ENCODE data around the gene OSBPL3. TPM values are rescaled to one million over a fixed set of nuclear protein-coding genes. Genes with fewer than 3 reads are reported as not detected.
"Not testable (repeated sequence)": the region's sequence is repeated elsewhere in the genome, so short reads cannot be mapped to it uniquely, and the experiment has no call there.

OSBPL3 gene
- total RNA-seq, 1 experiment from 2014 or later: 9.2 TPM

DNA sequence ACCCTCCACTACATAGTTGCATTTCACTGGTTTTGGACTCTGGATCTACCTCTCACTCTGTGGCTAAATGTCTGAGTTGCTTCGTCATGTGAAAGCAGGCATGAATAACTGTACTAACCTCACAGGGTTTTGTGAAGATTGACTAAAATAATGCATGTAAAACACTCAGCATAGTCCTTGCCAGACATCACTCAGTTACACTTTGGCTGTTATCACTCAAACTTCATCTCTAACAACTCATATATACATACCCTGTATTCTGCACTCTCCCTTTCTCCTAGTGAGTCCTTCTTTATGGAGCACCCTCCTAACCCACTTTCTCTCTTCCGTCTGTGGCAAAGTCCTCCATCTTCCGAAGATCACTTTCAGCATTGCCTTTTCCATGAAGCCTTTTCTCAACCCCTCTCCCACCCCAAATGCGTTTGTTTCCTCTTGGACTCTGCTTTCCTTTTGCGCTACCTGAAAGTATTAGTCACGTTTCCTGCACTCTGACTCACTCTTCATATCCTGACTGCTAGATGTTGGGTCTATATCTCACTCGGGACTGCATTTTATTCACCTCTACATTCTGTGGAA is 72.6 kb downstream of the OSBPL3 start:
- intact Hi-C loops (cut with micrococcal nuclease; ENCODE audit: unreplicated experiment) (no loop called here), in situ Hi-C loops (cut with HindIII; ENCODE audit: low pct_unique_long_range_greater_than_20kb, low sequenced_read_pairs) (no loop called here)
- peak; percentile 83 for ATAC-seq
- H3K27ac ChIP-seq (ENCODE audit: low read length): no peak overlapping the region
- H3K4me3 ChIP-seq (ENCODE audit: low read depth in 2 of 2, low read length in 2 of 2): peak overlapping the region in 1 of 2 experiments; percentile 3; a peak in 1 of 4 replicates
- H3K36me3 ChIP-seq (ENCODE audit: control insufficient read depth, insufficient read depth, low read length): no peaks in the 10 kb centered on the region
- H3K9me3 ChIP-seq (ENCODE audit: control insufficient read depth, insufficient read depth, low read depth, low read length): no peaks in the 10 kb centered on the region
- BruUV-seq (replicated peaks): no TSS peak
- POLR2A ChIA-PET: no interaction called here
- H3K4me1 ChIP-seq (ENCODE audit: control insufficient read depth, insufficient read depth, low read length): peaks cover 8% of the 10 kb centered on the region; the same call in 1 of the 2 replicates
- TF ChIP-seq, protein P1, sequence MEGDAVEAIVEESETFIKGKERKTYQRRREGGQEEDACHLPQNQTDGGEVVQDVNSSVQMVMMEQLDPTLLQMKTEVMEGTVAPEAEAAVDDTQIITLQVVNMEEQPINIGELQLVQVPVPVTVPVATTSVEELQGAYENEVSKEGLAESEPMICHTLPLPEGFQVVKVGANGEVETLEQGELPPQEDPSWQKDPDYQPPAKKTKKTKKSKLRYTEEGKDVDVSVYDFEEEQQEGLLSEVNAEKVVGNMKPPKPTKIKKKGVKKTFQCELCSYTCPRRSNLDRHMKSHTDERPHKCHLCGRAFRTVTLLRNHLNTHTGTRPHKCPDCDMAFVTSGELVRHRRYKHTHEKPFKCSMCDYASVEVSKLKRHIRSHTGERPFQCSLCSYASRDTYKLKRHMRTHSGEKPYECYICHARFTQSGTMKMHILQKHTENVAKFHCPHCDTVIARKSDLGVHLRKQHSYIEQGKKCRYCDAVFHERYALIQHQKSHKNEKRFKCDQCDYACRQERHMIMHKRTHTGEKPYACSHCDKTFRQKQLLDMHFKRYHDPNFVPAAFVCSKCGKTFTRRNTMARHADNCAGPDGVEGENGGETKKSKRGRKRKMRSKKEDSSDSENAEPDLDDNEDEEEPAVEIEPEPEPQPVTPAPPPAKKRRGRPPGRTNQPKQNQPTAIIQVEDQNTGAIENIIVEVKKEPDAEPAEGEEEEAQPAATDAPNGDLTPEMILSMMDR (IDR thresholded peaks at IDR 0.05): no peak
- TF ChIP-seq SIN3A (IDR thresholded peaks at IDR 0.05; ENCODE audit: borderline replicate concordance, insufficient read depth, low read depth, low read length): no peak
- CTCF ChIA-PET: no interaction called here
- no peaks in the 10 kb centered on the region for H3K27me3 ChIP-seq (ENCODE audit: control insufficient read depth, insufficient read depth, low read length)
- DNase-seq (ENCODE audit: low read depth, low spot score): peak; percentile 63

DNA sequence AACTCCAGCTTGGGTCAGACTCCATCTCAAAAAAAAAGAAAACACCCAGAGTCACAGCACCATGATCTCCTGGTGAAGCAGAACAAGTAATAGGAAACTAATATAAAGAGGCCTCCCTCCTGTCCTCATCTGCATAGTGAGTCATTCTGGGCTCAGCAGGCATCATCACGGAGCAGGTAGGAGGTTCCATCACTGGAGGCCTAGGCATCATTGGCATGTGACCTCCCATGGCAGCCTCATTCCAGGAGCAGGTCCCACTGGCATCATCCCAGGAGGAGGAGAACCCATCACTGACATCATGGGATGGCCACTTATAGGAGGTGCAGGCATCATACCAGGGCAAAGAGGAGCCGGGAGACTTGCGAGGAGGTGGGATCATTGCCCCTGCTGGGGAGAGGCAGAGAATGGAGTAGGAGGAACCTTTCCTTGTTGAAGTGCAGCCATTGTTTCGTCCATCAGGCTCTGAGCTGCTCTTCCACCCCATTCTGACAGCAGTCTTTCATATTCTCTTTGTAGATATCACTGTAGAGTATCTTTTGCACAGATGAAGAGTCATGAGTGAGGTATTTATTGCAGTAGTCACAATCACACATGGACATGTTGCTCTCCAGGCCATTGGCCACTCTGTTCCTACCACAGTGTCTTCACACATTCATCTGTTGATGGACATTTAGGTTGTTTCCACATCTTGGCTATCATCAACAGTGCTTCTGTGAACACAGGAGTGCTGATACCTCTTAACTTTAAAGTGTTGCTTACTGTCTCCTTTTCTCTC is 73.8 kb downstream of the OSBPL3 start:
- H3K27ac ChIP-seq (ENCODE audit: low read length): no peak overlapping the region
- DNase-seq (ENCODE audit: low read depth, low spot score) (no peak), ATAC-seq (no peak)
- no peak for TF ChIP-seq SIN3A (IDR thresholded peaks at IDR 0.05; ENCODE audit: borderline replicate concordance, insufficient read depth, low read depth, low read length)
- TF ChIP-seq, protein P2, sequence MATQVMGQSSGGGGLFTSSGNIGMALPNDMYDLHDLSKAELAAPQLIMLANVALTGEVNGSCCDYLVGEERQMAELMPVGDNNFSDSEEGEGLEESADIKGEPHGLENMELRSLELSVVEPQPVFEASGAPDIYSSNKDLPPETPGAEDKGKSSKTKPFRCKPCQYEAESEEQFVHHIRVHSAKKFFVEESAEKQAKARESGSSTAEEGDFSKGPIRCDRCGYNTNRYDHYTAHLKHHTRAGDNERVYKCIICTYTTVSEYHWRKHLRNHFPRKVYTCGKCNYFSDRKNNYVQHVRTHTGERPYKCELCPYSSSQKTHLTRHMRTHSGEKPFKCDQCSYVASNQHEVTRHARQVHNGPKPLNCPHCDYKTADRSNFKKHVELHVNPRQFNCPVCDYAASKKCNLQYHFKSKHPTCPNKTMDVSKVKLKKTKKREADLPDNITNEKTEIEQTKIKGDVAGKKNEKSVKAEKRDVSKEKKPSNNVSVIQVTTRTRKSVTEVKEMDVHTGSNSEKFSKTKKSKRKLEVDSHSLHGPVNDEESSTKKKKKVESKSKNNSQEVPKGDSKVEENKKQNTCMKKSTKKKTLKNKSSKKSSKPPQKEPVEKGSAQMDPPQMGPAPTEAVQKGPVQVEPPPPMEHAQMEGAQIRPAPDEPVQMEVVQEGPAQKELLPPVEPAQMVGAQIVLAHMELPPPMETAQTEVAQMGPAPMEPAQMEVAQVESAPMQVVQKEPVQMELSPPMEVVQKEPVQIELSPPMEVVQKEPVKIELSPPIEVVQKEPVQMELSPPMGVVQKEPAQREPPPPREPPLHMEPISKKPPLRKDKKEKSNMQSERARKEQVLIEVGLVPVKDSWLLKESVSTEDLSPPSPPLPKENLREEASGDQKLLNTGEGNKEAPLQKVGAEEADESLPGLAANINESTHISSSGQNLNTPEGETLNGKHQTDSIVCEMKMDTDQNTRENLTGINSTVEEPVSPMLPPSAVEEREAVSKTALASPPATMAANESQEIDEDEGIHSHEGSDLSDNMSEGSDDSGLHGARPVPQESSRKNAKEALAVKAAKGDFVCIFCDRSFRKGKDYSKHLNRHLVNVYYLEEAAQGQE (IDR thresholded peaks at IDR 0.05; ENCODE audit: insufficient read depth in 1 of 2, low read depth in 2 of 2, low read length in 1 of 2): no peak
- no peak for TF ChIP-seq POLR2AphosphoS5 (IDR thresholded peaks at IDR 0.05; ENCODE audit: low read depth, low read length)
- TF ChIP-seq, protein P1 (IDR thresholded peaks at IDR 0.05): no peak
- TF ChIP-seq TCF7L2 (IDR thresholded peaks at IDR 0.05; ENCODE audit: low read depth, low read length): no peak
- peaks cover 8% of the 10 kb centered on the region; the same call in 1 of the 2 replicates for H3K4me1 ChIP-seq (ENCODE audit: control insufficient read depth, insufficient read depth, low read length)
- BruUV-seq (replicated peaks): no TSS peak
- no peaks in the 10 kb centered on the region for H3K27me3 ChIP-seq (ENCODE audit: control insufficient read depth, insufficient read depth, low read length)
- in situ Hi-C loops (cut with HindIII; ENCODE audit: low pct_unique_long_range_greater_than_20kb, low sequenced_read_pairs): no loop called here
- H3K4me3 ChIP-seq (ENCODE audit: low read depth in 2 of 2, low read length in 2 of 2): no peak overlapping the region
- H3K9me3 ChIP-seq (ENCODE audit: control insufficient read depth, insufficient read depth, low read depth, low read length): no peaks in the 10 kb centered on the region
- intact Hi-C loops (cut with micrococcal nuclease; ENCODE audit: unreplicated experiment): no loop called here
- no peaks in the 10 kb centered on the region for H3K36me3 ChIP-seq (ENCODE audit: control insufficient read depth, insufficient read depth, low read length)
- ChIA-PET POLR2A (no interaction called here), CTCF (interaction anchor here (0.5 kb wide), 1 partner anchor 311 kb away, joined by 4 read pairs; no protein-coding TSS in a partner anchor)

DNA sequence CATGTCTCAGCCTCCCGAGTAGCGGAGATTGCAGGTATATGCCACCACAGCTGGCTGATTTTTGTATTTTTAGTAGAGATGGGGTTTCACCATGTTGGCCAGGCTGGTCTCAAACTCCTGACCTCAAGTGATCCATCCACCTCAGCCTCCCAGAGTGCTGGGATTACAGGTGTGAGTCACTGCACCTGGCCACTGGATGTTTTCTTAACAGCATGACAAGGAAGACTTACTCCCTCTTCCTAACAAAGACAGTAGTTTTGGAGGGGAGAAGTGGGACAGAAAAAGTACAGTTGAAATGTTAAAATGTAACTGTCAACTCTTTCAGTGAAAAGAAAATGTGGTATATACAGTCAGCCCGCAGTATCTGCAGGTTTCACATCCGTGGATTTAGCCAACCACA is 76.0 kb downstream of the OSBPL3 start:
- H3K4me1 ChIP-seq (ENCODE audit: control insufficient read depth, insufficient read depth, low read length); H3K36me3 ChIP-seq (ENCODE audit: control insufficient read depth, insufficient read depth, low read length); ATAC-seq; in situ Hi-C loops (cut with HindIII; ENCODE audit: low pct_unique_long_range_greater_than_20kb, low sequenced_read_pairs); intact Hi-C loops (cut with micrococcal nuclease; ENCODE audit: unreplicated experiment); H3K9me3 ChIP-seq (ENCODE audit: control insufficient read depth, insufficient read depth, low read depth, low read length); H3K27me3 ChIP-seq (ENCODE audit: control insufficient read depth, insufficient read depth, low read length); POLR2A ChIA-PET; H3K27ac ChIP-seq (ENCODE audit: low read length); BruUV-seq (replicated peaks); H3K4me3 ChIP-seq (ENCODE audit: low read depth in 2 of 2, low read length in 2 of 2); DNase-seq (ENCODE audit: low read depth, low spot score): not testable (repeated sequence)
- CTCF ChIA-PET: interaction anchor here (0.6 kb wide), 1 partner anchor 185 kb away, joined by 3 read pairs; no protein-coding TSS in a partner anchor

All from Panc1 (cell line).